ENCODE data around the gene ELFN1.

ELFN1 gene

GRCh38 chr7:1735262-1735661 lies 65.2 kb downstream of the ELFN1 start:
- POLR2A ChIA-PET, result interaction anchor here (0.5 kb wide), 1 partner anchor 1266 kb away, joined by 3 read pairs; no protein-coding TSS in a partner anchor
- TF ChIP-seq, protein P1, sequence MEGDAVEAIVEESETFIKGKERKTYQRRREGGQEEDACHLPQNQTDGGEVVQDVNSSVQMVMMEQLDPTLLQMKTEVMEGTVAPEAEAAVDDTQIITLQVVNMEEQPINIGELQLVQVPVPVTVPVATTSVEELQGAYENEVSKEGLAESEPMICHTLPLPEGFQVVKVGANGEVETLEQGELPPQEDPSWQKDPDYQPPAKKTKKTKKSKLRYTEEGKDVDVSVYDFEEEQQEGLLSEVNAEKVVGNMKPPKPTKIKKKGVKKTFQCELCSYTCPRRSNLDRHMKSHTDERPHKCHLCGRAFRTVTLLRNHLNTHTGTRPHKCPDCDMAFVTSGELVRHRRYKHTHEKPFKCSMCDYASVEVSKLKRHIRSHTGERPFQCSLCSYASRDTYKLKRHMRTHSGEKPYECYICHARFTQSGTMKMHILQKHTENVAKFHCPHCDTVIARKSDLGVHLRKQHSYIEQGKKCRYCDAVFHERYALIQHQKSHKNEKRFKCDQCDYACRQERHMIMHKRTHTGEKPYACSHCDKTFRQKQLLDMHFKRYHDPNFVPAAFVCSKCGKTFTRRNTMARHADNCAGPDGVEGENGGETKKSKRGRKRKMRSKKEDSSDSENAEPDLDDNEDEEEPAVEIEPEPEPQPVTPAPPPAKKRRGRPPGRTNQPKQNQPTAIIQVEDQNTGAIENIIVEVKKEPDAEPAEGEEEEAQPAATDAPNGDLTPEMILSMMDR (IDR thresholded peaks at IDR 0.05; ENCODE audit: insufficient read depth, low read length, missing control alignments), result no peak
- H3K4me3 ChIP-seq (ENCODE audit: low read depth, low read length), result no peak overlapping the region
- no peak for DNase-seq (ENCODE audit: low read depth, low spot score)
- CTCF ChIA-PET, result no interaction called here

GRCh38 chr7:1735806-1736483 lies 65.9 kb downstream of the ELFN1 start:
- no peak for DNase-seq (ENCODE audit: low read depth, low spot score)
- ChIA-PET POLR2A (no interaction called here), CTCF (interaction anchor here (1.1 kb wide), 1 partner anchor 369 kb away, joined by 3 read pairs; no protein-coding TSS in a partner anchor)
- TF ChIP-seq, protein P1 (IDR thresholded peaks at IDR 0.05; ENCODE audit: insufficient read depth, low read length, missing control alignments), result no peak
- no peak overlapping the region for H3K4me3 ChIP-seq (ENCODE audit: low read depth, low read length)

GRCh38 chr7:1736484-1736817 lies 66.4 kb downstream of the ELFN1 start:
- TF ChIP-seq, protein P1 (IDR thresholded peaks at IDR 0.05; ENCODE audit: insufficient read depth, low read length, missing control alignments), result no peak
- POLR2A ChIA-PET, result no interaction called here
- no peak overlapping the region for H3K4me3 ChIP-seq (ENCODE audit: low read depth, low read length)
- DNase-seq (ENCODE audit: low read depth, low spot score), result no peak
- CTCF ChIA-PET, result interaction anchor here (1.1 kb wide), 1 partner anchor 368 kb away, joined by 3 read pairs; no protein-coding TSS in a partner anchor

DNA sequence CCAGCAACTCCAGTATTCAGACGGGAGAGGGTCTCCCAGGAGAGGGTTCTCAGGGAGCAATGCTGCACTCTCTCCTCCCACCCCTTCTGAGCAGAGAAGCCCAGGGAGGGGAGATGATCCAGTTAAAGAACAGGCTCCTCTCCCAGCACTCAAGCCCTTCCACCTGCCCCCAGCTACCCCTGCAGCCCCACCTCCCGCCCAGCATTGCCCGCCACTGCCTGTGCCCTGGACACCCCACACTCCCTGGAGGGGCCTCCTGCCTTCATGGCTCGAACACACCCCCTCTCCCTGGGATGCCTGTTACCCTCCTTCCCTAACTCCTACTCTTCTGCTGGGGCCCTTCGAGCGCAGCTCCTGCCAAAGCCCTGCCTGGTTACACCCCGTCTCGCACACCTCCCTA lies 66.8 kb downstream of the ELFN1 start:
- DNase-seq (ENCODE audit: low read depth, low spot score), result no peak
- ChIA-PET POLR2A (no interaction called here), CTCF (interaction anchor here (1.1 to 1.3 kb wide), 2 partner anchors 27 to 368 kb away, joined by 3 read pairs; no protein-coding TSS in a partner anchor)
- TF ChIP-seq, protein P1 (IDR thresholded peaks at IDR 0.05; ENCODE audit: insufficient read depth, low read length, missing control alignments), result no peak
- no peak overlapping the region for H3K4me3 ChIP-seq (ENCODE audit: low read depth, low read length)

GRCh38 chr7:1737523-1737922 lies 67.4 kb downstream of the ELFN1 start:
- POLR2A ChIA-PET, result no interaction called here
- CTCF ChIA-PET, result interaction anchor here (1.3 to 1.7 kb wide), 2 partner anchors 17 to 28 kb away, joined by 3 read pairs; no protein-coding TSS in a partner anchor
- no peak for DNase-seq (ENCODE audit: low read depth, low spot score)
- H3K4me3 ChIP-seq (ENCODE audit: low read depth, low read length), result no peak overlapping the region
- TF ChIP-seq, protein P1 (IDR thresholded peaks at IDR 0.05; ENCODE audit: insufficient read depth, low read length, missing control alignments), result no peak

DNA sequence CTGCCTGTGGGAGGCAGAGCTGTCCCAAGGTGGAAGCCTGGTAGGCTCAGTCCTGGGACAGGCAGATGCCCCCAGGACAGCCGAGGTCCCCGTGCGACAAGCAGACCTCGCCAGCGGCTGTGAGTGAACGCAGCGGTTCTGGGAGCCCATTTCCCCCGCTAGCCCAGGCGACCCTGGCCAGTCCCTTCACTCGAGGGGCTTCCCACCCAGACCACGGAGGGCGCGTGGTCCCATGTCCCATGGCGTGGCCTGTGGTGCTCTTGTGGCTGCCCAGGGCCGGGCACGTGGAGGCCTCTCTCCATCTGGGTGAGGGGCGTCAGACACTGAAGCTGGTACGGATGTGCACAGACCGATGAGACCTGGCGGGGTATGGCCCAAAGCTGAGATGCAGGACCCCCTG lies 67.9 kb downstream of the ELFN1 start:
- no peak overlapping the region for H3K4me3 ChIP-seq (ENCODE audit: low read depth, low read length)
- DNase-seq (ENCODE audit: low read depth, low spot score), result no peak
- TF ChIP-seq, protein P1 (IDR thresholded peaks at IDR 0.05; ENCODE audit: insufficient read depth, low read length, missing control alignments), result no peak
- ChIA-PET POLR2A (no interaction called here), CTCF (interaction anchor here (1.3 to 1.7 kb wide), 2 partner anchors 18 to 28 kb away, joined by 3 read pairs; no protein-coding TSS in a partner anchor)
